ENCODE data around the gene NBAS.
"Not testable (repeated sequence)": the region's sequence is repeated elsewhere in the genome, so short reads cannot be mapped to it uniquely, and the experiment has no call there.

The NBAS gene

DNA sequence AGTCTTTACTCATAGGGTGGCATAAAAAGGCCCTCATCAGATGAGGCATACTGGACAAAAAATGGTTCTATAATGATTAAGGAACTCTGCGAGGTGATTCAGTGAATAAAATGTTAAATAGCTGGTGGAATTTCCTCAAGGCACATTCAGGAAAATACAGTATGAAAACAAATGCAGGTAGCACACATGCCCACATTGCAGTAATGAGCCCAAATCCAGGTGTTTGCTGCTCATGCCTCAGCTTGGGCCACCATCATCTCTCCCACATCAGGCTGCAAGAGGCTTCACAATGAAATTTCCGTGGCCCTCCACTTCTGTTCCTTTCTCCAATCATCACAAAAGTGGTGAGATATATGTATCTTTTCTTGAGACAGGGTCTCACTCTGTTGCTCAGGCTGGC lies 298.3 kb downstream of the NBAS start:
- no peak for DNase-seq
- intact Hi-C loops (cut with DNase I), result no loop called here

DNA sequence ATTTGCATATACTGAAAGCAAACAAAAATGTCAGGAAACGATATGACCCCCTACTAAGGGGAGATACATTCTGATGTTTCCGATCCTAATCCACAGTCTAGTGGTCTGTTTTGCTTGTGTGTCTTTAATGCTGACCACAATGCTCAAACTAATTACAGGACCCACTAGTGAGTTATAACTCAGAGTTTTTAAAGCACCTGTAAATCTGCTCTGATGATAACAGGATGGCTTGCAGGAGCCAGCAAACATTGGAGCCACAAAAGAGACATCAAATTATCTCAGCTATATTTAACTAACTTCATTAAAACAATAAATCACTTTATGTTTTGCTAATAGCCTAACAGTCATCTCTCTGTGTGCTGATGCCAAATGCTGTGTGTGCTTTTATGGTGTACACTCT lies 300.3 kb downstream of the NBAS start:
- no peak for DNase-seq
- intact Hi-C loops (cut with DNase I), result no loop called here

DNA sequence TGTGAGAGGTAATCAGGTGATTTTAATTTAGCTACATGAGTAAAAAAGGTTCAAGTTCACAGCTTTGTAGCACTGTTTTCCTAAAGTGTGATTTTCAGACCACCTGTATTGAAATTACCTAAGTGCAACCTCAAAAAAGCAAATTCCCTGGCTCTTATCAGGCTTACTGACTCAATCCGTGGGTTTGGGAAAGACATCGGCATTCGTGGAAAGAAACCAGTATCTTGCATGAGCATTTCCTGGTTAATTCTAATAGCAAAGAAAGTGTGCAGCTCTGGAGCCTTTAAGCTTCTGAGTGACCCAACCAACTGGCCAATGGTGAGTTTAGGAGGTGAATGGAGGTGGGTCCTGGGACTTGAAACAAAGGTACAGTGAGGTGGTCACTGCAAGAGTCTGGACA lies 300.9 kb downstream of the NBAS start:
- DNase-seq, result no peak
- intact Hi-C loops (cut with DNase I), result no loop called here

DNA sequence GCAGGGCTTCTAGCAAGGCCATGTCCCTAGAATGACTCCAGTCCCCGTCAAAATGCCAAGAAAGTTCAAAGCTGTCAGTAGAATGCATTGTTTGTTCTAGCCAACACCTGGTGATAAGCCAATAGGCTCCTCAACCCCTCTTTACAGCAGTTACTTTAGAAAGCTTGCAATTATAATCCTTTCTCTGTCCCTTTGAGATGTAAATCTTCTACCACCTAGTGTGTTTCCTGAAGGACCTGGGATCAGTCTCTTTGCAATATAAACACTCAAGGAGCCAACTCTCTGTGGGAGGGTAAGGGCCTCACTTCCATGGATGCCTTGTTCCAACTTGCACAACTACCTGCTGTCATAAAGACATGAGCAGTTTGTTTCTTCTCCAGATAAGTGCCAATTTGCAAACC lies 301.8 kb downstream of the NBAS start:
- no peak for DNase-seq
- intact Hi-C loops (cut with DNase I), result no loop called here

DNA sequence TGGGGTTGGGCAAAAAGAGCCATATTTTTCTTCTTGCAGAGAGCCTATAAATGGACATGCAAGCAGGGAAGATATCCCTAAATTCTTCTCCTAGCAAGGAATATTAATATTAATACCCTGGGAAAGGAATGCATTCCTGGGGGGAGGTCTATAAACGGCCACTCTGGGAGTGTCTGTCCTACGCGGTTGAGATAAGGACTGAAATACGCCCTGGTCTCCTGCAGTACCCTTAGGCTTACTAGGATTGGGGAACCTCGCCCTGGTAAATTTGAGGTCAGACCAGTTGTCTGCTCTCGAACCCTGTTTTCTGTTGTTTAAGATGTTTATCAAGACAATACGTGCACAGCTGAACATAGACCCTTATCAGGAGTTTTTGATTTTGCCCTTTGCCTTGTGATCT lies 302.7 kb downstream of the NBAS start:
- DNase-seq; intact Hi-C loops (cut with DNase I): not testable (repeated sequence)

DNA sequence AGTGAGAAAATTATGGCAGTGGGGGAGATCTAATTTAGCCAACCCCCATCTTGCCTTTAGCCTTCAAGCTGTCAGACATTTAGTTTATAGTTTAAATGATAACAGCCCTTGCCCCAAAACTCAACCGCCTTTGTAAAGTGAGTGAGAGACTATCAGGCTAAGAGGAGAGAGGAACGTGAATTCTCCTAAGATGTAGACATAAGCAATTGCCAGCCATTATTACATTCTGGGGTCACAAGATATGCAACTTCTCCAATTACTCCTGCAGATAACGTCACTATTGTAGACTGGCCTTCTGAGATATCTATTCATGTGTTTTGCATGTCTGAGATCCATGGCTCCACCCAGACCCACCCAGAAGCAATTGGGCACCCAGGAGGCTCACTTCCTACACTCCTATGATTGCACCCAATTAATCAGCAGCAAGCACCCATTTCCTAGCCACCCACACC lies 307.3 kb downstream of the NBAS start:
- no peak for DNase-seq
- intact Hi-C loops (cut with DNase I), result no loop called here

DNA sequence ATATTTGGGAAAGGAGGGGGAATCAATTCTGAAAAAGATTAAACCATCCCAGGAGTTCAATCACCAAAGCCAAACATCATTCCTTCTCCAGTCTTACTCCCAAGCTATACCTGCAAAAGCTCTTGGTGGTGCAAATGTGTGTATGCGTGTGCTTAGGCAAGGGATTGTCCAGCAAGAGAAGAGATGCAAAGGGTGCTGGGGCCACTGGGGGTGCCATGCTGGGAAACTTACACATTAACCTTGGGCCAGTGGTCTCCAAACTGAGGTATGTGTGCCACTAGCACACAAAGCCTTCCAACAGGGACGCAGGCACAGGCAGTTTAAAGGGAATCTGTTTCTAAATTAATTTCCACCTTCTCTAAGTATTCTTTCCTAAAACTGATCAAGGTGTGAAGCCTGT lies 307.9 kb downstream of the NBAS start:
- DNase-seq, result no peak
- intact Hi-C loops (cut with DNase I), result no loop called here

DNA sequence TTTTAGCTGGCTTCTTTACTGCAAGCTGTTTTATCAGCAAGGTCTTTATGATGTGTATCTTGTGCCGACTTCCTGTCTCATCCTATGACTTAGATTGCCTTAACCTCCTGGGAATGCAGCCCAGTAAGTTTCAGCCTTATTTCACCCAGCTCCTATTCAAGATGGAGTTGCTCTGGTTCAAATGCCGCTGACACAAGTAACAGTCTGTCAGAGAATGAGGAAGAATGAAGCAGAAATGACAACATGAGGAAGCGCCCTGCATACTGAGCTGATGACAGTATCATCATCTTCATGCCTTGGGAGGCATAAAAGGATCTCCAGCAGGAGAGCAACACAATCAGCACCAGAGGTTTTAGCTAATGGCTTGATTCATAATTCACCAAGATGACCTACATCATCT lies 309.4 kb downstream of the NBAS start:
- intact Hi-C loops (cut with DNase I), result no loop called here
- DNase-seq, result no peak

DNA sequence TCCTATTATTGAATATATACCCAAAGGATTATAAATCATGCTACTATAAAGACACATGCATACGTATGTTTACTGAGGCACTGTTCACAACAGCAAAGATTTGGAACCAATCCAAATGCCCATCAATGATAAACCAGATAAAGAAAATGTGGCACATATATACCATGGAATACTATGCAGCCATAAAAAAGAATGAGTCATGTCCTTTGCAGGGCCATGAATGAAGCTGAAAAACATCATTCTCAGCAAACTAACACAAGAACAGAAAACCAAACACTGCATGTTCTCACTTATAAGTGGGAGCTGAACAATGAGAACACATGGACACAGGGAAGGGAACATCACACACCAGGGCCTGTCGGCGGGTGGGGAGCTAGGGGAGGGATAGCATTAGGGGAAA lies 310.2 kb downstream of the NBAS start:
- intact Hi-C loops (cut with DNase I); DNase-seq: not testable (repeated sequence)

DNA sequence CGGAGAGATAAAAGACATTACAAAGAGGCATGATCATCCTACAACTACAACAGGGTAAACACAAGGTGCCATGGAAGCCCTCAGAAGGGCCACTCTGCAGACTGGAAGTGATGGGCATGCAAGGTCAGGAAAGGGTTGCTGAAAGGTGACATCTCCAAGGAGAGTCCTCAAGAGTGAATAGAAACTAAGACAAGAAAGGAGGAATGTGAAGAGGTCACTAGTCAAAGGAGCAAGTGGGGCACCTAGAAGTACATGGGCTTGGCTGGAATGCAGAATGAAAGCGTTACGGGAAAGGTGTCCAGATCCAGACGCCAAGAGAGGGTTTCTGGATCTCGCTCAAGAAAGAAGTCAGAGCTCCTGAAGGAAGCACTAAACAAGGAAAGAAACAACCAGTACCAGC lies 314.3 kb downstream of the NBAS start:
- intact Hi-C loops (cut with DNase I), result no loop called here
- no peak for DNase-seq

DNA sequence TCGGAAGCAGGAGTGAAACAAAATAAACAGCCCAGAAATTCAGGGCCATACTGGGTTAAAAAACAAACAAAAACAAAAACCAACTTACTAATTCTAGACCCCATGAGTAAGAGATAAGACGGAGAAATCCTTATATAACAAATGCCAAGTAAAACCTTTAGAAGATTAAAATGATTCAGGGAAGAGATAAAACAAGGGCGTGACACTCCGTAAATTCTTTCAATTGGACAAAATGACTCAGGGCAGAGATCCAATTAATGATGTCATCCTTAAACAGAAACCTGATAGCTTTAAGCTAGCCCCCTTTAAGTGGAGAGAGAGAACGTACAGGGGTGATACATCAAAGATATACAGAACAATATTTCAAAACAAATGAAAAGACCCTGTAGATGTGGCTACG lies 317.4 kb downstream of the NBAS start:
- DNase-seq, result no peak
- intact Hi-C loops (cut with DNase I), result no loop called here

DNA sequence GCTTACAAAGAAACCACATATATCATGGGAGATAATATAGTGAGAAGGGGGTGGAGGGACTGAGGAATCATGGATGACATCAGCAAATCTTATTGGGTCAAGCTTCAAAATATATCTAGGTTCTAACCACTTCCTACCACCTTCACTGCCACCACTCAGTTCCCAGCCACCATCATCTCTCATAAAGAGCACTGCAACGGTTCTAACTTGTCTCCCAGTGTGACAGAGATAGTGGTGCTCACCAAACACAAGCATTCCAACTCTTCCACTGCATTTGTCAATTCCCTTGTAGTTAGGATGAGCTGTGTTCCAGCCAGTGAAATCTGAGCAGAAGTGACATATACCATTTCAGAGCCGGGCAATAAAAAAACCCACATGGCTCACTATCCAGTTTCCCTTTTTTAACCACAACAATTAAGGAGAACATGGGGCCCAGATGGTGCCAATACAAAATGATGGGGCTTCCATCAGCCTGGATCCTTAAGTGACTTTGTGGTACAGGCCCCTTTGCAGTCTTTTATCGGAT lies 318.1 kb downstream of the NBAS start:
- DNase-seq, result no peak
- intact Hi-C loops (cut with DNase I), result no loop called here

DNA sequence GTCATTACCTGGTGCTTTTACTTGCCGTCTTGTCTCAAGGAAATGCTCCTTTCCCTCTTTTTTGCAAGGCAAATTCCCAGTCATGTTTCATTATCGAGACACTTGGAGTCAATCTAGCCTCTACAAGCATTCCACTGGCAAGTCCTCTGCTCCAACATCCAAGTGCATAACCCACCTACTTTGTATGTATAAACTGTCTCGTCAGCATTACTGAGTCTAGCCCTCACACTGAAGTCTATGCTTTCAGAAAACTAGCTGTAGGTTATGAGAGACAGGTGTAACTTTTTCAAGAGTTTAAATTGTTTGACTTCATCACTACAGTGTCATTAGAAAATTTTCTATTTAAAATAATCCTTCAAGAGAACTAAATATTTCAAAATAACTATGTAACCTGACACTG lies 319.2 kb downstream of the NBAS start:
- DNase-seq, result no peak
- intact Hi-C loops (cut with DNase I), result no loop called here

DNA sequence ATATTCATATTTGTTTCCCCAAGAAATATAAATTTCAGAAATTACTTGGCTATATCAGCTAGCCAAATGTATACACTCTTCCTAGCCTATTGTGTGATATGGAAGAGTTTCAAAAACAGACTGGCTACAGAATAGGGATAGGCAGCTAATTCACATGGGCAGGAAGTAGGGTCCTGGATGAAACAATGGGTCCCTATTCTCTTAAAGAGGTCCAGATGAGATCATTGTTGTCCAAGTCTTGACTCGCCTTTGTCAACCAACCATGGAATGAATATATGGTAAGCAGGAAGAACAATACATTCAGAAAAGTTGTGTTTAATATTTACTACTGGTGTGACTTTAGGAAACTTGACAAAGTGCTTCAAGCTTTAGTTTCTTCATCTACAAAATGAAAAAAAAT lies 319.9 kb downstream of the NBAS start:
- peak in 1 of 42 donors; percentile 29 for DNase-seq
- intact Hi-C loops (cut with DNase I), result no loop called here

DNA sequence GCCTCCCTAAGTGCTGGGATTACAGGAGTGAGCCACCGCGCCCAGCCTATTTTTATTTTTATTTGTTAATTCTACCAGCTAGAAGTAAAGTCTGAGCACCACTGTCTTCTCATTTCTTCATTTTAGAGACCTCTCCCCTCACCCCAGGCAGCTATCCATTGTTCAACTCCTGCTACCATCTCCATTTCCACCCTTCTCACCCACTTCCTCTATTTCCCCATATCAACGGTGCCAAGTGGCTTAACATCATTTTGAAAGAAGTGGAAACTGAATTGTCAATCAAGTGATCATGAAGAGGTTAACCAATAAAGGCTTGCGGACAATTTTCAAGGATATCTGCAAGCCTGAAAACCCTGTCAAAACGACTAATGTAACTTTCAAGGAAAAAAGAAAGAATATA lies 323.1 kb downstream of the NBAS start:
- no peak for DNase-seq
- intact Hi-C loops (cut with DNase I), result no loop called here

DNA sequence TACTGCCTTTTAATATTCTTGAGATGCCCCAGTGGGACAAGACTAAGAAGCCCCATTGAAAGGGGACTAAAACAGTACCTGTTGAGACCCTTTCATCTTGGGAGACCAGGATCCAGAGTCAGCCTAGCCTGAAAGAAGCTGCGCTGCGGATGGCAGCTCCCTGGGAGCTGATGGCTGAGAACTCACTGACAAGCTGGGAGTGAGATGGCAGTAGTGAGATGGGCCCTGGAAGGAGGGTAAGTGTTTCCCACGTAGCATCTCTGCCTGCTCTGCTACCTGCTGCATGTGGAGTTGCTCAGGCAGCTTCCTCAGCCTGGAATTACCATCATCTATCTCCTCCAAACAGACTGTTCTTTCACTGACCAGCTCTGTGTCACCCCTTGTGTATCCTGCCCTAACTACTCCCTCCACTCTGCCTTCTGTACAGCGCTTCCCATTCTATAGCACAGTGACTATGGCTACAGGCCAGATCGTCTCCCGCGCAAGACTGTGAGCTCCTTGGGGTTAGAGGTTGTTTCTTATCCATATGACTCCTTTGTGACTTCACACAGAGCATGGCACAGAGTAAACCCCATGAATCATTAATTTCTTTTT lies 330.4 kb downstream of the NBAS start:
- DNase-seq, result peak in 2 of 42 donors; percentile 5 to 38
- intact Hi-C loops (cut with DNase I), result no loop called here

DNA sequence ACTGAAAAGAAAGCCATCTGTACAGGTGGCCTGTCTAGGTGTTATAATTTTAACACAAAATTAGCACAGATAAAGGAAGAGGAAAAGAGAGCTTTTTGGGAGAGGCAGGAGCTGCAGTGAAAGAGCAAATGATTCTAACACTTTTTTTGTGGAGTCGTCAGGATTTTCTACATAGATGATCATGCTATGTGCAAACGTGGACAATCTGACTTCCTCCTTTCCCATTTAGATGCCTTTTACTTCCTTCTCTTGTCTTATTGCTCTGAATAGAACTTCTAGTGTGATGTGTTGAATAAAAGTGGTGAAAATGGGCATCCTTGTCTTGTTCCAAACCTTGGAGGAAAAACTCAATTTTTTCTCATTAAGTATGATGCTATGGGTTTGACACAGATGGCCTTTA lies 334.5 kb downstream of the NBAS start:
- intact Hi-C loops (cut with DNase I), result no loop called here
- DNase-seq, result no peak

DNA sequence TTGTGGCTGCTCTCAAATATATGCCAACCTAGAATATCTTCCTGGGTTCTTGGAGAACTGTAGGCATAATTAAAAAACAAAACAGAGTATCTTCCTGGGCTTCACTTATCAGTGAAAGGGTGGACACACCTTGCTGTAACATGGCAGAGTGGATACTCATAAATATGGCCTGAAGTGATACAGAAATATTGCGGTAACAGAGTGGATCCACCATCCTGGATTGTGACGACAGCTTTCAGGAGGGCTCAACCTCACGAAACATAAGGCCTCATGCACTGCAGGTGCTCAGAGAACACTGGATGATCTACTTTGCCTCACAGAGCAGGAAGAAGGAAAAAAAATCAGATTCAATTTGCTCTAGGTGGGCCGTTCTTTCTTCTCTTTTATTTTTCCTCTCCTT lies 336.0 kb downstream of the NBAS start:
- DNase-seq, result no peak
- intact Hi-C loops (cut with DNase I), result no loop called here

DNA sequence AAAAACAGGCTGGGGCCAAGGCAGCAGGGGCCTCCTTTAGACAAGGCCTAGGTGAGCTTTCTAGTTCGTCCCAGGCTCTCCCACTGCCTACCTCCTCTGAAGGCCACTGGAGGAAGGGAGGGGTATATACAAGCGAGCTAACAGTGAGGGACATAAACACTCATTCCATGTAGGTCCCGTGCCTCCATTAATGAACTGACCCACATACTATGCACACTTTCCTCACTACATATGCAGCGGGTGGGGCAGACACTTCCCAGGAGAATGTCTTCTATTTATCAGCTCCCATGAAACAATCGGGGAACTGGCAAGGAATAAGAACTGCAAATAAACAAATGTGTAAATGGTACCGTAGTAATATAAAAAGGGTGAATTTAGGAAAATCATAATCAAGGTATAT lies 336.5 kb downstream of the NBAS start:
- intact Hi-C loops (cut with DNase I), result no loop called here

DNA sequence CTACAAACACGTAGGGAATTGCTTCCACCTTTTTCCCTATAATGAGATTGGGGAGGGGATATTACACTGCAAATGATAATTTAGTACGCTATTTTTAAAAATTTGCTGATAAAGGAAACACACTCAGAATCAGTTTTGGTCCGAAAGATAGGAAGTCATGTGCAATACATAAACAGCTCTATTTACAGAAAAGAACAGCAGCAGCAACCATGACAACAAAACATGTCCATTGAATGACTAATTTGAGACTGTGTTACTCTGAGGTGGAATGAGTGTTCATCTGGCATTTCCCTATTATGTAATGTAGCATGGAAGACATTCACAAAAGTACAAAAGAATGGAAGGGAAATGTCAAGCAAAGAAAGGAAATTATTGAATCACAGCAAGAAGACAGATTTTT lies 337.2 kb downstream of the NBAS start:
- DNase-seq, result no peak

More for the DNA sequence above, 336.5 kb downstream of the NBAS start:
- no peak for DNase-seq

DNA sequence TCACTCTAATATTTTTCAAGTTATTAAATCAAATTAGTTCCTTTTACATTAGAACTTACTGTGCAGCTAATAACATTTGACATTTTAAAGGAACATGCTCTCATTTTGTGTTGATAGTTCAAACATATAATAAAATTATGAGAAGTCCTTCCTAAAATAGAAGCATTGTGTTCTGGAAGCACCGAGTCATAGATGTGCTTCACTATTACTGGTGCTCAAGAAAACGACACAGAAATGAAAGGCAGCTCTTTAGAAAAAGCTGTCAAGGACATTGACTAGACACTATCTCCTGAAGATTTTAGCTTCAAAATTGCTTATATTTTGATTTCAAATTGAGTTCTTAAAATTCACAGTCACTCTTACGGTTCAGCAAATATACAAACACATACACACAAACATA lies 338.3 kb downstream of the NBAS start:
- intact Hi-C loops (cut with DNase I), result no loop called here
- no peak for DNase-seq

More for the DNA sequence above, 337.2 kb downstream of the NBAS start:
- intact Hi-C loops (cut with DNase I), result no loop called here

DNA sequence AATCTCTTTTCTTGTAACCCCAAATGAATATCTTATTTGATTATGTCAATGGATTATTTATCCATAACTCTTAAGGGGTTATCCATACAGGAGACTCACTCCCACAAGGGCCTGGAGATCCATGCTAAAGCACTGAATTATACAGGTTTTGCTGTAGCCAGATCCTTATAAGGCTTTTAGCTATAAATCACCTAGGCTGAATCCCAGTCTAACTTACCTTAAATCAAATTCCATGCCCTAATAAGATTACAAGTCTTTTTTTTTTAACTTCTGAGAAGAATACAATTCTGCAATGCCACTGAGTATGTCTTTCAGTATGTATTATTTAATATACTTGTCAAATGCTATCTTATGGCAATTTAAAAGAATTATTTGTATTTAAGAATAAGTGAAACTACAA lies 340.5 kb downstream of the NBAS start:
- no peak for DNase-seq
- intact Hi-C loops (cut with DNase I), result no loop called here
